Mesenchymal stem cell (in vitro differentiated cells and primary cell): Measurements from ENCODE around the gene PKHD1.

ENCODE experiments used
- DNase-seq: peaks from one replicate; pipeline ENCODE4 v3.0.0-alpha.2; 2013
- H2AFZ ChIP-seq: one replicate; pipeline ENCODE4 v1.6.1; 2013; ENCODE audit warnings: low read depth, mild to moderate bottlenecking, control low read depth, inconsistent platforms, low read length, moderate library complexity
- H2AK5ac ChIP-seq: 2 replicates; pipeline ENCODE4 v1.6.1; 2013; ENCODE audit warnings: low read length, moderate library complexity, mild to moderate bottlenecking, inconsistent platforms; ENCODE audit not compliant: severe bottlenecking
- H2BK120ac ChIP-seq: one replicate; pipeline ENCODE4 v1.6.1; 2013; ENCODE audit warnings: low read depth, mild to moderate bottlenecking, inconsistent platforms, low read length, moderate library complexity
- H2BK12ac ChIP-seq, 2 experiments: one replicate each; pipeline ENCODE4 v1.6.1; 2013; ENCODE audit warnings: inconsistent platforms in 2 of 2, low read length in 2 of 2, mild to moderate bottlenecking in 2 of 2, moderate library complexity in 2 of 2, control low read depth in 1 of 2
- H2BK15ac ChIP-seq: one replicate; pipeline ENCODE4 v1.6.1; 2013; ENCODE audit warnings: mild to moderate bottlenecking, low read depth, inconsistent platforms; ENCODE audit not compliant: poor library complexity, severe bottlenecking
- H2BK5ac ChIP-seq: 2 replicates; pipeline ENCODE4 v1.6.1; 2013; ENCODE audit warnings: low read depth, mild to moderate bottlenecking, low read length, control low read depth, inconsistent platforms; ENCODE audit not compliant: poor library complexity, severe bottlenecking
- H3K14ac ChIP-seq, 2 experiments: one replicate each; pipeline ENCODE4 v1.6.1; 2013; ENCODE audit warnings: inconsistent platforms in 2 of 2, low read length in 2 of 2, control low read depth in 1 of 2, mild to moderate bottlenecking in 1 of 2, moderate library complexity in 1 of 2
- H3K18ac ChIP-seq, 2 experiments: one replicate each; pipeline ENCODE4 v1.6.1; 2013; ENCODE audit warnings: inconsistent platforms in 2 of 2, low read length in 2 of 2, control low read depth in 1 of 2, low read depth in 1 of 2, mild to moderate bottlenecking in 1 of 2
- H3K23ac ChIP-seq, 2 experiments: one replicate each; pipeline ENCODE4 v1.6.1; 2013; ENCODE audit warnings: inconsistent platforms in 2 of 2, low read length in 2 of 2, mild to moderate bottlenecking in 2 of 2, moderate library complexity in 2 of 2, control low read depth in 1 of 2
- H3K27ac ChIP-seq: 2 replicates; pipeline ENCODE4 v1.5.1; 2013; ENCODE audit warnings: mild to moderate bottlenecking, moderate library complexity, low read length, control low read depth, inconsistent platforms; ENCODE audit not compliant: poor library complexity, severe bottlenecking
- H3K27me3 ChIP-seq, 2 experiments: 2 replicates each; pipeline versions ENCODE4 v1.6.1 to v1.7.0; 2013; ENCODE audit warnings: low read length in 2 of 2, mild to moderate bottlenecking in 2 of 2, moderate library complexity in 2 of 2, control low read depth in 1 of 2, inconsistent platforms in 1 of 2; ENCODE audit not compliant: control insufficient read depth in 1 of 2, insufficient read depth in 1 of 2
- H3K36me3 ChIP-seq, 2 experiments: 2 replicates each; pipeline versions ENCODE4 v1.6.1 to v1.7.0; 2013; ENCODE audit warnings: low read length in 2 of 2, control low read depth in 1 of 2, inconsistent platforms in 1 of 2, low read depth in 1 of 2, mild to moderate bottlenecking in 1 of 2; ENCODE audit not compliant: insufficient read depth in 2 of 2, control insufficient read depth in 1 of 2
- H3K4ac ChIP-seq, 2 experiments: one replicate each; pipeline ENCODE4 v1.6.1; 2013; ENCODE audit warnings: inconsistent platforms in 2 of 2, low read length in 2 of 2, mild to moderate bottlenecking in 2 of 2, moderate library complexity in 2 of 2, control low read depth in 1 of 2, low read depth in 1 of 2
- H3K4me1 ChIP-seq: 2 replicates; pipeline ENCODE4 v1.6.1; 2013; ENCODE audit warnings: low read depth, low read length, control low read depth; ENCODE audit not compliant: control insufficient read depth, insufficient read depth
- H3K4me2 ChIP-seq: 2 replicates; pipeline ENCODE4 v1.6.1; 2013; ENCODE audit warnings: low read length, mild to moderate bottlenecking, inconsistent platforms; ENCODE audit not compliant: poor library complexity, severe bottlenecking
- H3K4me3 ChIP-seq, 2 experiments: 2 replicates each; pipeline versions ENCODE4 v1.5.1 to v1.7.0; 2013; ENCODE audit warnings: low read length in 2 of 2, mild to moderate bottlenecking in 2 of 2, control low read depth in 1 of 2, low read depth in 1 of 2; ENCODE audit not compliant: insufficient read depth in 1 of 2
- H3K79me1 ChIP-seq: replicated peaks from 2 replicates; pipeline ENCODE4 v1.6.1; 2013; ENCODE audit warnings: mild to moderate bottlenecking, control low read depth, low read length, inconsistent platforms; ENCODE audit not compliant: poor library complexity, severe bottlenecking
- H3K9ac ChIP-seq: 2 replicates; pipeline ENCODE4 v1.7.0; 2013; ENCODE audit warnings: mild to moderate bottlenecking, low read length, moderate library complexity
- H3K9me3 ChIP-seq: 2 replicates; pipeline ENCODE4 v1.7.0; 2013; ENCODE audit warnings: mild to moderate bottlenecking, low read length; ENCODE audit not compliant: control insufficient read depth
- H4K8ac ChIP-seq: one replicate; pipeline ENCODE4 v1.6.1; 2013; ENCODE audit warnings: inconsistent platforms, mild to moderate bottlenecking, low read length, moderate library complexity
- H4K91ac ChIP-seq: one replicate; pipeline ENCODE4 v1.6.1; 2013; ENCODE audit warnings: mild to moderate bottlenecking, low read length, inconsistent platforms
- whole genome bisulfite sequencing: methylation state at CpG from one replicate; pipeline ENCODE4 v1.1.7; 2013; ENCODE audit warnings: mixed read lengths; 5-methylcytosine and 5-hydroxymethylcytosine counted together

Gene PKHD1

GRCh38 chr6:51792273-51793030, 295.0 kb downstream of the PKHD1 start:
- H3K4me2 ChIP-seq: no peak overlapping the region
- no peaks in the 10 kb centered on the region for H3K79me1 ChIP-seq
- no peak overlapping the region for H2AK5ac ChIP-seq
- H2BK120ac ChIP-seq: no peak overlapping the region
- no peak overlapping the region for H3K23ac ChIP-seq
- WGBS: no CpG with 5 or more reads among the region's 1 CpG
- H2AFZ ChIP-seq: no peak overlapping the region
- H2BK5ac ChIP-seq: no peak overlapping the region
- H2BK12ac ChIP-seq: no peak overlapping the region
- H3K36me3 ChIP-seq: no peaks in the 10 kb centered on the region
- H3K27ac ChIP-seq: no peak overlapping the region
- no peak for DNase-seq
- peaks cover 15% of the 10 kb centered on the region for H3K9me3 ChIP-seq
- H2BK15ac ChIP-seq: no peak overlapping the region
- no peaks in the 10 kb centered on the region for H3K4me1 ChIP-seq
- H3K4ac ChIP-seq: no peak overlapping the region
- H3K9ac ChIP-seq: no peak overlapping the region
- no peak overlapping the region for H4K8ac ChIP-seq
- no peak overlapping the region for H3K14ac ChIP-seq
- no peak overlapping the region for H3K18ac ChIP-seq
- H3K27me3 ChIP-seq: no peaks in the 10 kb centered on the region
- no peak overlapping the region for H4K91ac ChIP-seq
- no peak overlapping the region for H3K4me3 ChIP-seq

DNA sequence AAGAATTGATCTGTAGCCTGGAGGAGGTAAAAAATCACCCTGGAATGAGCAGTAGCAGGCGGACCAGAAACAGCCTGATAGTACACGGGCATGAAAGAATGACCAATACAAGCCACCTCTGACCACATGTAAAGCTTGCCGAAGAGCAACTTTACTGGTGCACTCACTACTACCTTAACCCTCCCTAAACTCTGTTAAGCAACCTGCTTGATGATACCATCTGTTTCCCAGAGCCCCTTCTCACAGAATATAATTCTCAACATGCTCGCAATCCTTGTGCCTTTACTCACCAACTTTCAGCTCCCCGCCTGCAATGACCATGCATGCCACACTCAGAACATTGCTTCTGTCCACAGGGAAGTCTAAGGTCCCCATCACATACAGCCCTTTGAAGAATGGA, 296.5 kb downstream of the PKHD1 start:
- H3K27me3 ChIP-seq: no peaks in the 10 kb centered on the region
- H3K4me3 ChIP-seq: no peak overlapping the region
- H3K9ac ChIP-seq: no peak overlapping the region
- no peak overlapping the region for H4K8ac ChIP-seq
- H3K4ac ChIP-seq: no peak overlapping the region
- no peaks in the 10 kb centered on the region for H3K4me1 ChIP-seq
- H4K91ac ChIP-seq: no peak overlapping the region
- no peak overlapping the region for H2AFZ ChIP-seq
- H3K23ac ChIP-seq: no peak overlapping the region
- H3K27ac ChIP-seq: no peak overlapping the region
- peaks cover 11% of the 10 kb centered on the region for H3K9me3 ChIP-seq
- H3K14ac ChIP-seq: no peak overlapping the region
- no peak overlapping the region for H2BK15ac ChIP-seq
- no peak overlapping the region for H3K18ac ChIP-seq
- no peaks in the 10 kb centered on the region for H3K79me1 ChIP-seq
- no peak overlapping the region for H2BK5ac ChIP-seq
- no peak for DNase-seq
- no peak overlapping the region for H2BK12ac ChIP-seq
- H3K36me3 ChIP-seq: no peaks in the 10 kb centered on the region
- no peak overlapping the region for H3K4me2 ChIP-seq
- H2BK120ac ChIP-seq: no peak overlapping the region
- 72% methylated on average over 5 of the region's 5 CpGs for WGBS
- no peak overlapping the region for H2AK5ac ChIP-seq

DNA sequence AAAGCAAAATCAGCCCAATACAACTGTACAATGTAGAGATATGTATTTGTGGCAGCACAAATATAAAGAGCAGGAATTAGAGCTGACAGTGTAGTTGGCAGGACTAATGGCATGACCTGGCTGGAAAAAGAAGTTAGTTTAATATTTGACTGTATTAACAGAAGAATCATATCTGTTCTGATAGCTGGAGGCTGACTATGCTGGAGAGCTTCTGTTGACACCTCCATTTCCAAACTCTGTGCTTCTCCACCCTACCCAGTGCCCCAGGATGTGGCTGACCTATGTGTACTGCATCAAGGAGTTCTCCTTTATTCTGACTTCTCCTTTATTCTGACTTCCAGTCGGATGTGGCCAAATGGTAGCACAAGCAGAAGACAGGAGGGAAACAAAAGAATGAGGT, 299.3 kb downstream of the PKHD1 start:
- Histone ChIP-seq H3K9me3 (no peaks in the 10 kb centered on the region), H4K8ac (no peak overlapping the region), H2AFZ (no peak overlapping the region)

GRCh38 chr6:51778666-51779065, 308.7 kb downstream of the PKHD1 start:
- H3K79me1 ChIP-seq: no peaks in the 10 kb centered on the region
- no peak overlapping the region for H2BK5ac ChIP-seq
- H3K9ac ChIP-seq: no peak overlapping the region
- H3K18ac ChIP-seq: no peak overlapping the region
- H2BK120ac ChIP-seq: no peak overlapping the region
- no peak overlapping the region for H2AK5ac ChIP-seq
- WGBS: 22% methylated on average over 2 of the region's 2 CpGs
- H3K4me3 ChIP-seq: no peak overlapping the region
- H2BK15ac ChIP-seq: no peak overlapping the region
- H4K8ac ChIP-seq: no peak overlapping the region
- no peak overlapping the region for H3K4ac ChIP-seq
- H4K91ac ChIP-seq: no peak overlapping the region
- no peaks in the 10 kb centered on the region for H3K9me3 ChIP-seq
- H2AFZ ChIP-seq: no peak overlapping the region
- no peak overlapping the region for H2BK12ac ChIP-seq
- no peak for DNase-seq
- H3K14ac ChIP-seq: no peak overlapping the region
- no peaks in the 10 kb centered on the region for H3K27me3 ChIP-seq
- H3K4me2 ChIP-seq: no peak overlapping the region
- no peak overlapping the region for H3K23ac ChIP-seq
- H3K4me1 ChIP-seq: no peaks in the 10 kb centered on the region
- no peak overlapping the region for H3K27ac ChIP-seq
- no peaks in the 10 kb centered on the region for H3K36me3 ChIP-seq

More for the DNA sequence above, 299.3 kb downstream of the PKHD1 start:
- H3K18ac ChIP-seq: no peak overlapping the region
- no peak overlapping the region for H2BK120ac ChIP-seq
- no peaks in the 10 kb centered on the region for H3K36me3 ChIP-seq
- no peaks in the 10 kb centered on the region for H3K27me3 ChIP-seq
- no peak overlapping the region for H3K4me2 ChIP-seq
- no peak overlapping the region for H3K4me3 ChIP-seq
- no peak overlapping the region for H2BK5ac ChIP-seq
- no peaks in the 10 kb centered on the region for H3K79me1 ChIP-seq
- no CpG with 5 or more reads among the region's 1 CpG for WGBS
- H3K4ac ChIP-seq: no peak overlapping the region
- H2BK12ac ChIP-seq: no peak overlapping the region
- no peak overlapping the region for H4K91ac ChIP-seq
- H2AK5ac ChIP-seq: no peak overlapping the region
- no peak overlapping the region for H2BK15ac ChIP-seq
- no peak overlapping the region for H3K27ac ChIP-seq
- no peak overlapping the region for H3K23ac ChIP-seq
- no peaks in the 10 kb centered on the region for H3K4me1 ChIP-seq
- DNase-seq: no peak
- H3K14ac ChIP-seq: no peak overlapping the region
- no peak overlapping the region for H3K9ac ChIP-seq
